IMR-90 (cell line): ENCODE results near the gene PAK6. TPM values are rescaled to one million over a fixed set of nuclear protein-coding genes. Genes with fewer than 3 reads are reported as not detected.

ENCODE experiments used
- ATAC-seq: fragments of 200-7000 bp; cut with Tn5 transposase; 2 replicates; pipeline ENCODE4 v1.9.1; 2020; ENCODE audit warnings: low read depth, mild to moderate bottlenecking, moderate library complexity
- BruUV-seq: library from RNA; stranded (reverse); fragments of 400-500 nt; replicated peaks from 2 replicates; lab custom pipeline; 2021; lab: Mats Ljungman, UMichigan
- CTCF ChIA-PET: fragments of 300-600 bp; formaldehyde crosslinking; extraction: SDS; loops from one replicate; lab custom pipeline; 2021; ENCODE audit warnings: antibody characterized with exemption; lab: Yijun Ruan, JAX
- POLR2A ChIA-PET: fragments of 300-600 bp; sonication (Branson Sonifier 250); formaldehyde crosslinking; loops from one replicate; lab custom pipeline; 2022; ENCODE audit warnings: antibody characterized with exemption; ENCODE audit not compliant: unreplicated experiment; lab: Charles Lee
- DNase-seq: peaks from one replicate; pipeline ENCODE4 v3.0.0; 2013
- H2AFZ ChIP-seq: replicated peaks from 2 replicates; pipeline ENCODE3; 2013; ENCODE audit warnings: low read length, mild to moderate bottlenecking; ENCODE audit not compliant: poor library complexity
- H2AK5ac ChIP-seq: 2 replicates; pipeline ENCODE4 v1.6.1; 2013; ENCODE audit warnings: low read depth, low read length, inconsistent platforms
- H2AK9ac ChIP-seq: replicated peaks from 2 replicates; pipeline ENCODE3; 2013; ENCODE audit warnings: mild to moderate bottlenecking, low read depth, low read length, moderate library complexity; ENCODE audit not compliant: poor library complexity
- H2BK120ac ChIP-seq: 2 replicates; pipeline ENCODE4 v1.6.1; 2013; ENCODE audit warnings: low read depth, low read length, inconsistent platforms
- H2BK15ac ChIP-seq: 3 replicates; pipeline ENCODE4 v1.6.1; 2013; ENCODE audit warnings: low read depth, low read length, inconsistent platforms
- H2BK20ac ChIP-seq: 2 replicates; pipeline ENCODE4 v1.6.1; 2013; ENCODE audit warnings: low read depth, mild to moderate bottlenecking, inconsistent platforms, low read length, moderate library complexity
- H2BK5ac ChIP-seq: 2 replicates; pipeline ENCODE4 v1.6.1; 2013; ENCODE audit warnings: mild to moderate bottlenecking, low read depth, low read length, inconsistent platforms; ENCODE audit not compliant: poor library complexity, severe bottlenecking
- H3K14ac ChIP-seq: replicated peaks from 2 replicates; pipeline ENCODE4 v1.6.1; 2013; ENCODE audit warnings: low read depth, low read length, inconsistent platforms
- H3K18ac ChIP-seq: 2 replicates; pipeline ENCODE4 v1.6.1; 2013; ENCODE audit warnings: low read depth, low read length, control low read depth
- H3K23ac ChIP-seq: 2 replicates; pipeline ENCODE4 v1.6.1; 2013; ENCODE audit warnings: low read depth, low read length, inconsistent platforms
- H3K27ac ChIP-seq: 2 replicates; pipeline ENCODE4 v1.5.1; 2013; ENCODE audit warnings: mild to moderate bottlenecking, control low read depth, low read length; ENCODE audit not compliant: insufficient read depth
- H3K27me3 ChIP-seq: 2 replicates; pipeline ENCODE4 v1.6.1; 2013; ENCODE audit warnings: low read length; ENCODE audit not compliant: control insufficient read depth, insufficient read depth
- H3K36me3 ChIP-seq: 2 replicates; pipeline ENCODE4 v1.6.1; 2013; ENCODE audit warnings: low read length, mixed read lengths; ENCODE audit not compliant: control insufficient read depth, insufficient read depth
- H3K4ac ChIP-seq: 2 replicates; pipeline ENCODE4 v1.6.1; 2013; ENCODE audit warnings: low read depth, low read length, inconsistent platforms
- H3K4me1 ChIP-seq: 2 replicates; pipeline ENCODE4 v1.6.1; 2013; ENCODE audit warnings: low read length, mixed read lengths; ENCODE audit not compliant: control insufficient read depth, insufficient read depth
- H3K4me2 ChIP-seq: 2 replicates; pipeline ENCODE4 v1.6.1; 2013; ENCODE audit warnings: low read depth, mild to moderate bottlenecking, control low read depth, low read length, moderate library complexity
- H3K4me3 ChIP-seq: 2 replicates; pipeline ENCODE4 v1.5.1; 2013; ENCODE audit warnings: low read depth, mild to moderate bottlenecking, control low read depth, low read length, moderate library complexity; ENCODE audit not compliant: insufficient read depth
- H3K56ac ChIP-seq: 2 replicates; pipeline ENCODE4 v1.6.1; 2013; ENCODE audit warnings: low read length, inconsistent platforms; ENCODE audit not compliant: insufficient read depth; ENCODE audit errors: extremely low read depth
- H3K79me1 ChIP-seq, 2 experiments: 2 replicates each; pipeline ENCODE4 v1.6.1; 2013; ENCODE audit warnings: low read length in 2 of 2, inconsistent platforms in 1 of 2, low read depth in 1 of 2
- H3K9ac ChIP-seq: 2 replicates; pipeline ENCODE4 v1.6.1; 2013; ENCODE audit warnings: low read depth, low read length, control low read depth
- H3K9me1 ChIP-seq: 2 replicates; pipeline ENCODE4 v1.6.1; 2013; ENCODE audit warnings: low read length, inconsistent platforms; ENCODE audit not compliant: insufficient read depth
- H3K9me3 ChIP-seq: 2 replicates; pipeline ENCODE4 v1.6.1; 2013; ENCODE audit warnings: low read length; ENCODE audit not compliant: control insufficient read depth, insufficient read depth
- H4K20me1 ChIP-seq: 2 replicates; pipeline ENCODE4 v1.6.1; 2013; ENCODE audit warnings: low read length, inconsistent platforms; ENCODE audit not compliant: insufficient read depth
- H4K5ac ChIP-seq: 2 replicates; pipeline ENCODE4 v1.6.1; 2013; ENCODE audit warnings: mild to moderate bottlenecking, low read depth, low read length, control low read depth
- H4K8ac ChIP-seq, 2 experiments: 2 replicates each; pipeline ENCODE4 v1.6.1; 2013; ENCODE audit warnings: low read depth in 2 of 2, low read length in 2 of 2, control low read depth in 1 of 2, inconsistent platforms in 1 of 2
- H4K91ac ChIP-seq: 2 replicates; pipeline ENCODE4 v1.6.1; 2013; ENCODE audit warnings: low read depth, low read length, inconsistent platforms; ENCODE audit not compliant: insufficient read depth
- RAD21 ChIP-seq: IDR thresholded peaks from 2 replicates; pipeline ENCODE4 v1.6.1; 2012; ENCODE audit warnings: low read length, improper control_type of control experiment
- SMC3 ChIP-seq: fragments of 150-350 bp; IDR thresholded peaks from 2 replicates; pipeline ENCODE4 v1.6.1; 2016; ENCODE audit warnings: low read depth, mild to moderate bottlenecking, antibody characterized with exemption, low read length, moderate library complexity
- USF2 ChIP-seq: fragments of 150-350 bp; IDR thresholded peaks from 2 replicates; pipeline ENCODE4 v1.6.1; 2017; ENCODE audit warnings: mild to moderate bottlenecking, antibody characterized with exemption, low read length, low read depth
- WGBS, 2 experiments: methylation state at CpG; one replicate each; pipeline versions ENCODE4 v1.1.5 to v1.1.7; 2013; ENCODE audit warnings: missing lambda C conversion rate in 2 of 2; ENCODE audit not compliant: insufficient read length in 1 of 2; ENCODE audit errors: extremely low coverage in 2 of 2; 5-methylcytosine and 5-hydroxymethylcytosine counted together
- dilution Hi-C: fragments of 300-500 bp; cut with HindIII; formaldehyde crosslinking; loops from one replicate; pipeline ENCODE4 v1.14.3; 2018; ENCODE audit warnings: low sequenced_read_pairs; ENCODE audit not compliant: unreplicated experiment
- in situ Hi-C: fragments of 300-500 bp; cut with MboI; formaldehyde crosslinking; loops from 3 replicates; pipeline ENCODE4 v1.14.3; 2019; ENCODE audit warnings: low sequenced_read_pairs, inconsistent platforms, mixed read lengths
- intact Hi-C: fragments of 100-400 bp; cut with micrococcal nuclease; formaldehyde crosslinking; loops from 2 replicates; pipeline ENCODE4 v1.10.0; 2022
- polyA plus RNA-seq, 3 experiments: library from polyadenylated mRNA; depleted of rRNA; stranded (reverse); fragments of >200 nt; gene quantifications; 2 replicates each; pipeline ENCODE4 v1.2.3, GENCODE V29; 2012; ENCODE audit warnings: low replicate concordance in 1 of 3
- total RNA-seq: library from RNA; depleted of rRNA; stranded (reverse); fragments of >200 nt; gene quantifications from 2 replicates; pipeline ENCODE4 v1.2.3, GENCODE V29; 2012
- TF ChIP-seq, protein P1 (sequence below): conservative IDR thresholded peaks from 2 replicates; pipeline ENCODE4 v1.5.1; 2012; ENCODE audit warnings: mild to moderate bottlenecking, low read depth, low read length, improper control_type of control experiment

PAK6 gene
- total and polyA plus RNA-seq, 2 of the 4 experiments (the other 2 are of a cell fraction): 0.21 TPM; not detected in 1

DNA sequence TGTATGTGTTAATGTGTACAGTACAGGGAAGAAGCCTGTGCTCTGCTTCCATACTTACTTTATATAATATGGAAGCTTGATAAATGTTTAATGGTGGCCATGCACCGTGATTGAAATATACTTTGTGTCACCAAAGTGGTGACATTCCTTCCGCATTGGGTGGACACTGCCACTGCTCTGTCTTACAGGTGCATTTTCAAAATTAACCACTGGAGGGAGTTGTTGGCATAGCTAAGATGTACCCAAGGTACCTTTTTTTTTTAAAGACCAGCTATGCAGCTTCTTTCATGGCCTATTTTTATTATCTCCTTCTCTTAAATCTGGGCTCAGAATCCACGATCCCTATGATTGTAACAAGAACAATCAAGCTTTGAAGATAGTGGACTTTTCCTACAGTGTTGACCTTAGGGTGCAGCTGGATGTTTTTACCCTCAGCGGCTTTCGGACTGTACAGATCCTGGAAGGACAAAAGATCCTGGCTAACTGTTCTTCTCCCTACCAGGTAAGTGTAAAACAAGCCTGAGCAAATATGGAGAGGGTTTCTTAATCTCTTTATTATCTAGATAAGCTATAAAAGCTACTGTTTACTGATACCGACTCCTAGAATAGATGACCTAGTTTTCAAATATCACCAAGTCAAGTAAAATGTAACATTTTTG, 21.6 kb upstream of the PAK6 start:
- H3K4me3 ChIP-seq: no peak overlapping the region

More for the DNA sequence above, 21.6 kb upstream of the PAK6 start:
- no peak overlapping the region for H3K27ac ChIP-seq
- H2AK5ac ChIP-seq: no peak overlapping the region
- ATAC-seq (peak; percentile 92), DNase-seq (peak; percentile 70)
- no CpG with 5 or more reads among the region's 6 CpGs for WGBS, 2 experiments
- intact Hi-C loops (loop anchor here (1.0 to 2.0 kb wide), 3 partner anchors 57 to 172 kb away; no protein-coding TSS in a partner anchor), in situ Hi-C loops (loop anchor here (5.0 to 10.0 kb wide), 2 partner anchors 55 to 208 kb away; no protein-coding TSS in a partner anchor), dilution Hi-C loops (no loop called here)
- H3K4me2 ChIP-seq: no peak overlapping the region
- peaks cover 1% of the 10 kb centered on the region; the same call in 1 of the 2 replicates for H3K36me3 ChIP-seq
- H2BK5ac ChIP-seq: no peak overlapping the region
- POLR2A ChIA-PET: no interaction called here
- H3K4me1 ChIP-seq: no peaks in the 10 kb centered on the region
- H3K27me3 ChIP-seq: no peaks in the 10 kb centered on the region
- H4K5ac ChIP-seq: no peak overlapping the region
- no peak overlapping the region for H2BK20ac ChIP-seq
- no peak overlapping the region for H2AK9ac ChIP-seq
- H3K79me1 ChIP-seq: no peaks in the 10 kb centered on the region
- no peaks in the 10 kb centered on the region for H3K9me3 ChIP-seq
- BruUV-seq: no TSS peak
- no peaks in the 10 kb centered on the region for H3K9me1 ChIP-seq
- CTCF ChIA-PET: interaction anchor here (0.6 to 6.1 kb wide), 19 partner anchors 9 to 310 kb away, joined by 3 to 81 read pairs (median 3); partner anchors contain the start of gene CCDC9B
- TF ChIP-seq USF2: no peak
- TF ChIP-seq SMC3: peak; percentile 93
- TF ChIP-seq, protein P1, sequence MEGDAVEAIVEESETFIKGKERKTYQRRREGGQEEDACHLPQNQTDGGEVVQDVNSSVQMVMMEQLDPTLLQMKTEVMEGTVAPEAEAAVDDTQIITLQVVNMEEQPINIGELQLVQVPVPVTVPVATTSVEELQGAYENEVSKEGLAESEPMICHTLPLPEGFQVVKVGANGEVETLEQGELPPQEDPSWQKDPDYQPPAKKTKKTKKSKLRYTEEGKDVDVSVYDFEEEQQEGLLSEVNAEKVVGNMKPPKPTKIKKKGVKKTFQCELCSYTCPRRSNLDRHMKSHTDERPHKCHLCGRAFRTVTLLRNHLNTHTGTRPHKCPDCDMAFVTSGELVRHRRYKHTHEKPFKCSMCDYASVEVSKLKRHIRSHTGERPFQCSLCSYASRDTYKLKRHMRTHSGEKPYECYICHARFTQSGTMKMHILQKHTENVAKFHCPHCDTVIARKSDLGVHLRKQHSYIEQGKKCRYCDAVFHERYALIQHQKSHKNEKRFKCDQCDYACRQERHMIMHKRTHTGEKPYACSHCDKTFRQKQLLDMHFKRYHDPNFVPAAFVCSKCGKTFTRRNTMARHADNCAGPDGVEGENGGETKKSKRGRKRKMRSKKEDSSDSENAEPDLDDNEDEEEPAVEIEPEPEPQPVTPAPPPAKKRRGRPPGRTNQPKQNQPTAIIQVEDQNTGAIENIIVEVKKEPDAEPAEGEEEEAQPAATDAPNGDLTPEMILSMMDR: peak; percentile 95
- TF ChIP-seq RAD21: peak; percentile 96
- no peak overlapping the region for H2BK15ac ChIP-seq
- no peak overlapping the region for H4K91ac ChIP-seq
- no peak overlapping the region for H2AFZ ChIP-seq
- no peak overlapping the region for H3K14ac ChIP-seq
- no peak overlapping the region for H2BK120ac ChIP-seq
- no peaks in the 10 kb centered on the region for H4K20me1 ChIP-seq
- peak overlapping the region in 1 of 2 experiments; percentile 44; a peak in 1 of 4 replicates for H4K8ac ChIP-seq
- no peak overlapping the region for H3K18ac ChIP-seq
- H3K9ac ChIP-seq: no peak overlapping the region
- no peak overlapping the region for H3K23ac ChIP-seq
- no peak overlapping the region for H3K4ac ChIP-seq
- H3K56ac ChIP-seq: no peak overlapping the region
